ENCODE measurements around the gene TRIM3.

TRIM3 gene

GRCh38 chr11:6442441-6442840, 31.3 kb downstream of the TRIM3 start:
- Histone ChIP-seq H3F3A (ENCODE audit: insufficient read depth, low read length) (no peaks in the 10 kb centered on the region), H3K27ac (ENCODE audit: low read depth, low read length, poor library complexity, severe bottlenecking) (no peak overlapping the region), H3K4me2 (ENCODE audit: low read length) (no peak overlapping the region), H3K4me3 (ENCODE audit: low read depth, low read length, poor library complexity, severe bottlenecking) (no peak overlapping the region), H3K9ac (ENCODE audit: low read length) (no peak overlapping the region), H3K4me1 (ENCODE audit: insufficient read depth, low read length, severe bottlenecking) (peaks cover 3% of the 10 kb centered on the region), H4K20me1 (ENCODE audit: insufficient read depth, low read length) (no peaks in the 10 kb centered on the region), H3K27me3 (ENCODE audit: insufficient read depth, low read length) (no peaks in the 10 kb centered on the region), H3K9me2 (ENCODE audit: low read depth, low read length) (no peaks in the 10 kb centered on the region), H3K36me3 (ENCODE audit: insufficient read depth, low read length) (no peaks in the 10 kb centered on the region), H2AFZ (ENCODE audit: low read length) (no peak overlapping the region), H3K9me3 (ENCODE audit: low read length) (no peaks in the 10 kb centered on the region), H3K79me2 (ENCODE audit: insufficient read depth, low read length) (no peaks in the 10 kb centered on the region)
- no peak for TF ChIP-seq CTCF (IDR thresholded peaks at IDR 0.05; ENCODE audit: low read length)
- no peak for TF ChIP-seq EZH2 (IDR thresholded peaks at IDR 0.05; ENCODE audit: borderline replicate concordance, low read length)

- Histone ChIP-seq H3K9me2 (ENCODE audit: low read depth, low read length) (no peaks in the 10 kb centered on the region), H3K27me3 (ENCODE audit: insufficient read depth, low read length) (no peaks in the 10 kb centered on the region), H4K20me1 (ENCODE audit: insufficient read depth, low read length) (no peaks in the 10 kb centered on the region)
Observed at GRCh38 chr11:6440906-6441358, 32.8 kb downstream of the TRIM3 start, which contains the start of gene HPX. TSS of gene HPX (minus strand) at chr11:6440987. CDS start at chr11:6440963, 24 bp downstream.

GRCh38 chr11:6438979-6439571, 34.7 kb downstream of the TRIM3 start:
- Histone ChIP-seq H3K27ac (ENCODE audit: low read depth, low read length, poor library complexity, severe bottlenecking) (no peak overlapping the region), H3K9me2 (ENCODE audit: low read depth, low read length) (no peaks in the 10 kb centered on the region), H3K9ac (ENCODE audit: low read length) (no peak overlapping the region), H3K36me3 (ENCODE audit: insufficient read depth, low read length) (no peaks in the 10 kb centered on the region), H3K4me3 (ENCODE audit: low read depth, low read length, poor library complexity, severe bottlenecking) (no peak overlapping the region), H2AFZ (ENCODE audit: low read length) (no peak overlapping the region), H4K20me1 (ENCODE audit: insufficient read depth, low read length) (no peaks in the 10 kb centered on the region), H3F3A (ENCODE audit: insufficient read depth, low read length) (no peaks in the 10 kb centered on the region), H3K4me2 (ENCODE audit: low read length) (no peak overlapping the region), H3K79me2 (ENCODE audit: insufficient read depth, low read length) (no peaks in the 10 kb centered on the region), H3K27me3 (ENCODE audit: insufficient read depth, low read length) (no peaks in the 10 kb centered on the region), H3K9me3 (ENCODE audit: low read length) (no peaks in the 10 kb centered on the region), H3K4me1 (ENCODE audit: insufficient read depth, low read length, severe bottlenecking) (peaks cover 3% of the 10 kb centered on the region)
- peak; percentile 60 for TF ChIP-seq CTCF (IDR thresholded peaks at IDR 0.05; ENCODE audit: low read length)
- no peak for TF ChIP-seq EZH2 (IDR thresholded peaks at IDR 0.05; ENCODE audit: borderline replicate concordance, low read length)

More at GRCh38 chr11:6440906-6441358, 32.8 kb downstream of the TRIM3 start, which contains the start of gene HPX:
- peaks cover 3% of the 10 kb centered on the region for H3K4me1 ChIP-seq (ENCODE audit: insufficient read depth, low read length, severe bottlenecking)
- TF ChIP-seq EZH2 (IDR thresholded peaks at IDR 0.05; ENCODE audit: borderline replicate concordance, low read length), result no peak
- no peak for TF ChIP-seq CTCF (IDR thresholded peaks at IDR 0.05; ENCODE audit: low read length)
- no peaks in the 10 kb centered on the region for H3K9me3 ChIP-seq (ENCODE audit: low read length)
- no peaks in the 10 kb centered on the region for H3K36me3 ChIP-seq (ENCODE audit: insufficient read depth, low read length)
- H3K4me3 ChIP-seq (ENCODE audit: low read depth, low read length, poor library complexity, severe bottlenecking), result no peak within 1 kb of the TSS
- no peaks in the 10 kb centered on the region for H3K79me2 ChIP-seq (ENCODE audit: insufficient read depth, low read length)
- no peak within 1 kb of the TSS for H3K9ac ChIP-seq (ENCODE audit: low read length)
- H3F3A ChIP-seq (ENCODE audit: insufficient read depth, low read length), result no peaks in the 10 kb centered on the region
- no peak within 1 kb of the TSS for H3K27ac ChIP-seq (ENCODE audit: low read depth, low read length, poor library complexity, severe bottlenecking)
- no peak within 1 kb of the TSS for H2AFZ ChIP-seq (ENCODE audit: low read length)
- H3K4me2 ChIP-seq (ENCODE audit: low read length), result no peak within 1 kb of the TSS

Data from OCI-LY1 (cell line).